H1 (cell line): ENCODE measurements around the gene CACNA2D1. TPM values are rescaled to one million over a fixed set of nuclear protein-coding genes. Genes with fewer than 3 reads are reported as not detected.
A peak's percentile ranks its signal among the peaks of the same experiment; 100 is the strongest.

Experiments used
- CTCF ChIA-PET: fragments of 300-600 bp; sonication (Branson Sonifier 250); formaldehyde crosslinking; loops from one replicate; lab custom pipeline; 2021; ENCODE audit not compliant: partially characterized antibody; lab: Charles Lee
- POLR2A ChIA-PET: fragments of 300-600 bp; sonication (Branson Sonifier 250); formaldehyde crosslinking; loops from one replicate; lab custom pipeline; 2021; ENCODE audit warnings: inconsistent platforms; ENCODE audit not compliant: partially characterized antibody; lab: Charles Lee
- DNase-seq, 2 experiments: peaks; one replicate each; pipeline versions ENCODE4 v3.0.0 to v3.0.0-alpha.2; 2010 to 2022; ENCODE audit warnings: low spot score in 2 of 2, low read depth in 1 of 2, mixed read lengths in 1 of 2
- FAIRE-seq: peaks from 2 replicates; lab custom pipeline; 2011; peaks lifted over from hg19 to GRCh38; lab: Jason Lieb, UNC
- H2AFZ ChIP-seq: 2 replicates; pipeline ENCODE4 v1.8.1; 2012; ENCODE audit warnings: low read length, inconsistent platforms
- H2AK5ac ChIP-seq: 2 replicates; pipeline ENCODE4 v1.6.1; 2013; ENCODE audit warnings: low read depth, low read length
- H2BK120ac ChIP-seq: replicated peaks from 2 replicates; pipeline ENCODE3; 2013; ENCODE audit warnings: low read depth, low read length, inconsistent platforms
- H2BK12ac ChIP-seq: 2 replicates; pipeline ENCODE4 v1.6.1; 2013; ENCODE audit warnings: low read depth, low read length
- H2BK15ac ChIP-seq: 2 replicates; pipeline ENCODE4 v1.6.1; 2013; ENCODE audit warnings: low read length
- H2BK20ac ChIP-seq: 2 replicates; pipeline ENCODE4 v1.6.1; 2013; ENCODE audit warnings: low read length
- H2BK5ac ChIP-seq: 2 replicates; pipeline ENCODE4 v1.6.1; 2013; ENCODE audit warnings: low read depth, low read length
- H3K14ac ChIP-seq: 2 replicates; pipeline ENCODE4 v1.6.1; 2013; ENCODE audit warnings: inconsistent platforms; ENCODE audit not compliant: insufficient read length
- H3K18ac ChIP-seq: 2 replicates; pipeline ENCODE4 v1.6.1; 2013; ENCODE audit warnings: low read length; ENCODE audit errors: extremely low read depth
- H3K23ac ChIP-seq: 2 replicates; pipeline ENCODE4 v1.6.1; 2013; ENCODE audit warnings: inconsistent platforms; ENCODE audit not compliant: insufficient read length
- H3K23me2 ChIP-seq: 2 replicates; pipeline ENCODE4 v1.6.1; 2013; ENCODE audit warnings: low read depth, low read length
- H3K27ac ChIP-seq: 2 replicates; pipeline ENCODE4 v1.6.1; 2011; ENCODE audit warnings: low read depth, low read length, inconsistent platforms
- H3K27me3 ChIP-seq, 4 experiments: replicated peaks in 1 of 4; 1 replicate in 1 of 4; 2 replicates in 3 of 4; pipeline versions ENCODE4 v1.6.1 to v1.8.1; 2011 to 2013; ENCODE audit warnings: low read length in 3 of 4, mild to moderate bottlenecking in 3 of 4, inconsistent platforms in 2 of 4, mixed read lengths in 2 of 4, moderate library complexity in 1 of 4; ENCODE audit not compliant: control insufficient read depth in 3 of 4, insufficient read depth in 3 of 4; ENCODE audit errors: extremely low read depth in 1 of 4
- H3K36me3 ChIP-seq, 4 experiments: 2 replicates each; pipeline versions ENCODE4 v1.6.1 to v1.8.1; 2011 to 2013; ENCODE audit warnings: mild to moderate bottlenecking in 4 of 4, low read length in 3 of 4, moderate library complexity in 2 of 4, control low read depth in 1 of 4, inconsistent platforms in 1 of 4; ENCODE audit not compliant: insufficient read depth in 4 of 4, control insufficient read depth in 2 of 4
- H3K4ac ChIP-seq: replicated peaks from 2 replicates; pipeline ENCODE3; 2013; ENCODE audit warnings: low read length, low read depth, mixed read lengths, inconsistent platforms; ENCODE audit not compliant: insufficient read length
- H3K4me1 ChIP-seq, 4 experiments: replicated peaks in 1 of 4; 1 replicate in 1 of 4; 2 replicates in 3 of 4; pipeline versions ENCODE4 v1.6.1 to v1.8.1; 2011 to 2013; ENCODE audit warnings: low read length in 3 of 4, inconsistent platforms in 2 of 4, mixed read lengths in 1 of 4; ENCODE audit not compliant: insufficient read depth in 4 of 4, control insufficient read depth in 3 of 4
- H3K4me2 ChIP-seq, 2 experiments: 2 replicates each; pipeline versions ENCODE4 v1.6.1 to v1.8.1; 2011 to 2013; ENCODE audit warnings: low read depth in 2 of 2, low read length in 2 of 2, control low read depth in 1 of 2, inconsistent platforms in 1 of 2, mild to moderate bottlenecking in 1 of 2; ENCODE audit not compliant: insufficient read depth in 1 of 2
- H3K4me3 ChIP-seq, 4 experiments: fragments of 200-600, 300-600 bp in 1 of 4; sonication (generic), shearing (Covaris generic), sonication (Bioruptor Twin) in 1 of 4; 2 replicates each; pipeline versions ENCODE4 v1.5.1 to v1.8.1; 2011 to 2016; ENCODE audit warnings: low read length in 4 of 4, low read depth in 3 of 4, control low read depth in 2 of 4, inconsistent platforms in 2 of 4, mild to moderate bottlenecking in 2 of 4, mixed read lengths in 1 of 4, moderate library complexity in 1 of 4; ENCODE audit not compliant: insufficient read depth in 2 of 4; ENCODE audit errors: extremely low read depth in 1 of 4
- H3K56ac ChIP-seq: replicated peaks from 2 replicates; pipeline ENCODE3; 2013; ENCODE audit warnings: low read depth, mild to moderate bottlenecking, mixed read lengths, low read length, inconsistent platforms; ENCODE audit not compliant: insufficient read length
- H3K79me1 ChIP-seq: 2 replicates; pipeline ENCODE4 v1.6.1; 2013; ENCODE audit warnings: low read depth, low read length, control low read depth
- H3K79me2 ChIP-seq, 2 experiments: 2 replicates each; pipeline versions ENCODE4 v1.6.1 to v1.8.1; 2012 to 2013; ENCODE audit warnings: low read length in 2 of 2, mild to moderate bottlenecking in 2 of 2, inconsistent platforms in 1 of 2; ENCODE audit not compliant: insufficient read depth in 2 of 2, control insufficient read depth in 1 of 2
- H3K9ac ChIP-seq, 4 experiments: replicated peaks in 1 of 4; 1 replicate in 1 of 4; 2 replicates in 3 of 4; pipeline versions ENCODE4 v1.6.1 to v1.8.1; 2011 to 2013; ENCODE audit warnings: low read depth in 3 of 4, low read length in 3 of 4, control low read depth in 2 of 4, mild to moderate bottlenecking in 2 of 4, moderate library complexity in 2 of 4, inconsistent platforms in 1 of 4; ENCODE audit errors: extremely low read depth in 1 of 4
- H3K9me3 ChIP-seq, 2 experiments: 2 replicates each; pipeline versions ENCODE4 v1.6.1 to v1.8.1; 2012 to 2013; ENCODE audit warnings: mild to moderate bottlenecking in 2 of 2, moderate library complexity in 2 of 2, control low read depth in 1 of 2, inconsistent platforms in 1 of 2, low read depth in 1 of 2, low read length in 1 of 2, mixed read lengths in 1 of 2; ENCODE audit not compliant: insufficient read depth in 2 of 2
- H4K20me1 ChIP-seq, 2 experiments: replicated peaks in 1 of 2; 2 replicates each; pipeline versions ENCODE3 to v1.8.1; 2011 to 2013; ENCODE audit warnings: inconsistent platforms in 2 of 2, low read length in 2 of 2, mild to moderate bottlenecking in 1 of 2; ENCODE audit not compliant: insufficient read depth in 2 of 2, control insufficient read depth in 1 of 2
- H4K5ac ChIP-seq: 2 replicates; pipeline ENCODE4 v1.6.1; 2013; ENCODE audit warnings: low read length, low read depth, mixed read lengths, inconsistent platforms; ENCODE audit not compliant: insufficient read length
- H4K8ac ChIP-seq: 2 replicates; pipeline ENCODE4 v1.8.0; 2013; ENCODE audit warnings: mild to moderate bottlenecking, moderate library complexity, low read length, inconsistent platforms; ENCODE audit not compliant: insufficient read depth; ENCODE audit errors: extremely low read depth
- H4K91ac ChIP-seq: replicated peaks from 2 replicates; pipeline ENCODE3; 2013; ENCODE audit warnings: low read length, mixed read lengths, inconsistent platforms; ENCODE audit not compliant: insufficient read length
- BACH1 ChIP-seq: IDR thresholded peaks from 2 replicates; pipeline ENCODE4 v1.6.1; 2012; ENCODE audit warnings: low read length, improper control_type of control experiment
- BRCA1 ChIP-seq: IDR thresholded peaks from 2 replicates; pipeline ENCODE4 v1.6.1; 2012; ENCODE audit warnings: low read depth, low read length, improper control_type of control experiment
- CEBPB ChIP-seq: IDR thresholded peaks from 2 replicates; pipeline ENCODE4 v1.6.1; 2012; ENCODE audit warnings: low read depth, low read length
- CHD2 ChIP-seq: IDR thresholded peaks from 2 replicates; pipeline ENCODE4 v1.6.1; 2012; ENCODE audit warnings: low read length, improper control_type of control experiment
- FOSL1 ChIP-seq: IDR thresholded peaks from 2 replicates; pipeline ENCODE4 v1.6.1; 2011; ENCODE audit warnings: mild to moderate bottlenecking, low read depth, low read length, moderate library complexity; ENCODE audit not compliant: insufficient read depth
- GABPA ChIP-seq: IDR thresholded peaks from 2 replicates; pipeline ENCODE4 v1.6.1; 2011; ENCODE audit warnings: mild to moderate bottlenecking, low read length, moderate library complexity, borderline replicate concordance; ENCODE audit not compliant: insufficient read depth
- KDM5A ChIP-seq: fragments of 200-600 bp; IDR thresholded peaks from 2 replicates; pipeline ENCODE4 v1.7.1; 2012; ENCODE audit warnings: mild to moderate bottlenecking, low read length, inconsistent platforms, mixed read lengths
- MAFK ChIP-seq: IDR thresholded peaks from 2 replicates; pipeline ENCODE4 v1.6.1; 2012; ENCODE audit warnings: low read depth, mild to moderate bottlenecking, improper control_type of control experiment, low read length
- NRF1 ChIP-seq: IDR thresholded peaks from 2 replicates; pipeline ENCODE4 v1.6.1; 2011; ENCODE audit warnings: mild to moderate bottlenecking, low read depth, low read length, improper control_type of control experiment
- POLR2A ChIP-seq, 2 experiments: IDR thresholded peaks; 1 replicate in 1 of 2; 2 replicates in 1 of 2; pipeline ENCODE4 v1.6.1; 2011; ENCODE audit warnings: low read depth in 2 of 2, low read length in 2 of 2, mild to moderate bottlenecking in 2 of 2; ENCODE audit errors: control extremely low read depth in 1 of 2
- POU5F1 ChIP-seq: IDR thresholded peaks from 2 replicates; pipeline ENCODE4 v1.6.1; 2011; ENCODE audit warnings: low read depth, mild to moderate bottlenecking, low read length, moderate library complexity
- RFX5 ChIP-seq: IDR thresholded peaks from 2 replicates; pipeline ENCODE4 v1.6.1; 2011; ENCODE audit warnings: low read depth, low read length, improper control_type of control experiment, borderline replicate concordance
- RNF2 ChIP-seq: fragments of 200-900, 300-1000 bp; sonication (generic); IDR thresholded peaks from 2 replicates; pipeline ENCODE4 v1.7.1; 2016; ENCODE audit warnings: borderline replicate concordance, low read depth, mild to moderate bottlenecking, antibody characterized with exemption, low read length; ENCODE audit not compliant: poor library complexity, severe bottlenecking; ENCODE audit errors: missing control alignments
- SAP30 ChIP-seq: fragments of 300-600 bp; sonication (generic); IDR thresholded peaks from 2 replicates; pipeline ENCODE4 v1.7.1; 2012; ENCODE audit warnings: low read length, moderate library complexity, mild to moderate bottlenecking, inconsistent platforms; ENCODE audit not compliant: insufficient read depth, insufficient replicate concordance
- TEAD4 ChIP-seq: IDR thresholded peaks from 2 replicates; pipeline ENCODE4 v1.6.1; 2012; ENCODE audit warnings: low read depth, low read length, inconsistent platforms, mixed read lengths
- ZNF274 ChIP-seq: IDR thresholded peaks from 2 replicates; pipeline ENCODE4 v1.7.0; 2012; ENCODE audit warnings: low read length, borderline replicate concordance; ENCODE audit errors: extremely low read depth
- WGBS, 2 experiments: shearing (Covaris generic) in 1 of 2; methylation state at CpG; one replicate each; pipeline versions ENCODE4 v1.1.6 to v1.1.7; 2013 to 2015; ENCODE audit warnings: low lambda C conversion rate in 2 of 2, mixed read lengths in 2 of 2, inconsistent platforms in 1 of 2, low coverage in 1 of 2, missing lambda C conversion rate in 1 of 2; ENCODE audit not compliant: insufficient replicate concordance in 2 of 2, insufficient coverage in 1 of 2, insufficient read length in 1 of 2; ENCODE audit errors: extremely low coverage in 1 of 2, missing lambda C conversion rate in 1 of 2; 5-methylcytosine and 5-hydroxymethylcytosine counted together
- polyA plus RNA-seq, 7 experiments: library from polyadenylated mRNA; depleted of rRNA in 3 of 7; stranded (reverse) in 5 of 7; unstranded in 2 of 7; fragments of >200 nt in 5 of 7; fragments of 200-250 nt in 2 of 7; gene quantifications; 1 replicate in 5 of 7; 2 replicates in 1 of 7; 4 replicates in 1 of 7; pipeline versions ENCODE4 v1.2.1 to v1.2.3, GENCODE V29; 2011 to 2013; ENCODE audit warnings: missing spikeins in 2 of 7, mixed read lengths in 2 of 7
- total RNA-seq: library from RNA; stranded (reverse); fragmentation: NEBNext Ultra II Directional; extraction: Animal tissue kit (Norgen Biotek cat#: 25700); gene quantifications from 2 replicates; pipeline ENCODE4 v1.2.1, GENCODE V29; 2021

The CACNA2D1 gene
- total and polyA plus RNA-seq, 2 of the 8 experiments (the other 6 are each of a cell fraction or from before 2014, with no cell fraction given) = 4.3 to 27.3 TPM

GRCh38 chr7:82109288-82109687 is 334.3 kb downstream of the CACNA2D1 start:
- ChIA-PET CTCF (no interaction called here), POLR2A (no interaction called here)
- no peak for FAIRE-seq
- Histone ChIP-seq H2BK12ac (no peak overlapping the region), H3K27me3 (no peaks in the 10 kb centered on the region), H3K79me1 (no peaks in the 10 kb centered on the region), H3K4me2 (no peak overlapping the region), H2BK120ac (no peak overlapping the region), H3K18ac (no peak overlapping the region), H3K4me3 (no peak overlapping the region), H3K14ac (no peak overlapping the region), H2AK5ac (no peak overlapping the region), H4K8ac (no peak overlapping the region), H3K36me3 (no peaks in the 10 kb centered on the region), H3K9me3 (no peaks in the 10 kb centered on the region), H3K4ac (no peak overlapping the region), H2AFZ (no peak overlapping the region), H2BK20ac (no peak overlapping the region), H3K23me2 (no peaks in the 10 kb centered on the region), H4K20me1 (no peaks in the 10 kb centered on the region), H4K91ac (no peak overlapping the region), H4K5ac (no peak overlapping the region), H2BK15ac (no peak overlapping the region), H3K4me1 (no peaks in the 10 kb centered on the region; a peak in 1 of 7 replicates), H3K27ac (no peak overlapping the region), H3K79me2 (no peaks in the 10 kb centered on the region), H3K23ac (no peak overlapping the region), H2BK5ac (no peak overlapping the region), H3K9ac (no peak overlapping the region), H3K56ac (no peak overlapping the region)
- WGBS, 2 experiments = 96% methylated on average over 1 of the region's 1 CpG; no CpG with 5 or more reads in 1 of the 2 experiments
- DNase-seq = no peak
- TF ChIP-seq POU5F1 (no peak), SAP30 (no peak), KDM5A (no peak), RFX5 (no peak), GABPA (no peak), ZNF274 (no peak), FOSL1 (no peak), RNF2 (no peak), TEAD4 (no peak), BACH1 (peak; percentile 36; the same call in 1 of the 2 replicates), NRF1 (no peak), BRCA1 (no peak), MAFK (0 out of 2 replicates have a peak, but pooled peaks have one; percentile 12), CHD2 (no peak), POLR2A (IDR thresholded peaks at IDR 0.05; ENCODE audit: control extremely low read depth in 1 of 2, low read depth in 2 of 2, low read length in 2 of 2) (no peak), CEBPB (no peak)
- TF ChIP-seq, all 59 proteins: peak for 2
